GM23338 (cell line): ENCODE results near the gene TMEM53. TPM values are rescaled to one million over a fixed set of nuclear protein-coding genes. Genes with fewer than 3 reads are reported as not detected.

Experiments used
- ATAC-seq: fragments of 200-7000 bp; cut with Tn5 transposase; 3 replicates; pipeline ENCODE4 v1.9.1; 2020
- DNase-seq: peaks from one replicate; pipeline ENCODE4 v3.0.0-alpha.2; 2015; ENCODE audit warnings: low spot score
- H2AFZ ChIP-seq: fragments of 200-600 bp; sonication (generic); 2 replicates; pipeline ENCODE4 v1.8.0; 2016; ENCODE audit warnings: antibody characterized with exemption, mild to moderate bottlenecking, moderate library complexity
- H3F3A ChIP-seq: fragments of 200-600 bp; sonication (generic); replicated peaks from 2 replicates; pipeline ENCODE4 v1.8.0; 2017; ENCODE audit warnings: antibody characterized with exemption, mixed run types, low read depth
- H3K27ac ChIP-seq: fragments of 200-600 bp; sonication (generic); 2 replicates; pipeline ENCODE4 v1.6.1; 2016; ENCODE audit warnings: low read depth
- H3K27me3 ChIP-seq: fragments of 200-600 bp; sonication (generic); 2 replicates; pipeline ENCODE4 v1.8.0; 2016; ENCODE audit warnings: mild to moderate bottlenecking, mixed run types, moderate library complexity; ENCODE audit not compliant: insufficient read depth
- H3K36me3 ChIP-seq: fragments of 200-600 bp; sonication (generic); 2 replicates; pipeline ENCODE4 v1.8.0; 2016; ENCODE audit warnings: mild to moderate bottlenecking; ENCODE audit not compliant: insufficient read depth
- H3K4me1 ChIP-seq: fragments of 200-600 bp; sonication (generic); 2 replicates; pipeline ENCODE4 v1.8.0; 2016; ENCODE audit warnings: mild to moderate bottlenecking, moderate library complexity; ENCODE audit not compliant: insufficient read depth
- H3K4me2 ChIP-seq: fragments of 200-600 bp; sonication (generic); 2 replicates; pipeline ENCODE4 v1.7.1; 2017; ENCODE audit warnings: mixed run types
- H3K4me3 ChIP-seq: fragments of 200-600 bp; sonication (generic); 2 replicates; pipeline ENCODE4 v1.6.1; 2016; ENCODE audit warnings: mixed run types
- H3K79me2 ChIP-seq: fragments of 200-600 bp; sonication (generic); replicated peaks from 2 replicates; pipeline ENCODE4 v1.8.0; 2017; ENCODE audit warnings: mild to moderate bottlenecking; ENCODE audit not compliant: insufficient read depth
- H3K9me2 ChIP-seq: fragments of 200-600 bp; sonication (generic); 2 replicates; pipeline ENCODE4 v1.8.0; 2017; ENCODE audit not compliant: insufficient read depth
- H4K20me1 ChIP-seq: fragments of 200-600 bp; sonication (generic); replicated peaks from 2 replicates; pipeline ENCODE4 v1.8.0; 2017; ENCODE audit warnings: mild to moderate bottlenecking; ENCODE audit not compliant: insufficient read depth
- H3K27ac Mint-ChIP-seq: 2 replicates; pipeline ENCODE4 v1.8.0; 2020; ENCODE audit warnings: inconsistent platforms, mild to moderate bottlenecking, moderate library complexity, mixed read lengths
- H3K27me3 Mint-ChIP-seq: 3 replicates; pipeline ENCODE4 v1.8.0; 2022; ENCODE audit warnings: low read depth, mild to moderate bottlenecking, moderate library complexity, mixed read lengths, inconsistent platforms; ENCODE audit not compliant: insufficient read depth, poor library complexity
- H3K36me3 Mint-ChIP-seq: 3 replicates; pipeline ENCODE4 v1.8.0; 2021; ENCODE audit warnings: low read depth, mild to moderate bottlenecking, inconsistent platforms, moderate library complexity, mixed read lengths
- H3K4me1 Mint-ChIP-seq: 3 replicates; pipeline ENCODE4 v1.8.0; 2020; ENCODE audit warnings: mild to moderate bottlenecking, inconsistent platforms, mixed read lengths
- H3K4me3 Mint-ChIP-seq: 3 replicates; pipeline ENCODE4 v1.8.0; 2021; ENCODE audit warnings: moderate library complexity, mild to moderate bottlenecking, inconsistent platforms, mixed read lengths
- H3K9me3 Mint-ChIP-seq: 3 replicates; pipeline ENCODE4 v1.8.0; 2020; ENCODE audit warnings: moderate library complexity, mild to moderate bottlenecking, inconsistent platforms, mixed read lengths
- CREB1 ChIP-seq: fragments of 250-450 bp; sonication (Bioruptor Pico); IDR thresholded peaks from 2 replicates; pipeline ENCODE4 v1.5.0; 2020; ENCODE audit warnings: low read depth, mild to moderate bottlenecking, moderate library complexity
- ETS1 ChIP-seq: IDR thresholded peaks from 2 replicates; pipeline ENCODE4 v1.6.1; 2016; ENCODE audit warnings: antibody characterized with exemption
- EZH2 ChIP-seq: fragments of 200-600 bp; sonication (generic); IDR thresholded peaks from one replicate; pipeline ENCODE4 v1.8.0; 2017; ENCODE audit warnings: antibody characterized with exemption, mild to moderate bottlenecking, low read depth; ENCODE audit not compliant: unreplicated experiment
- EZH2phosphoT487 ChIP-seq: fragments of 200-600 bp; sonication (generic); IDR thresholded peaks from one replicate; pipeline ENCODE4 v1.8.1; 2018; ENCODE audit warnings: antibody characterized with exemption; ENCODE audit not compliant: unreplicated experiment
- JUNB ChIP-seq: IDR thresholded peaks from one replicate; pipeline ENCODE4 v1.6.1; 2016; ENCODE audit warnings: antibody characterized with exemption; ENCODE audit not compliant: unreplicated experiment
- NANOG ChIP-seq: IDR thresholded peaks from 2 replicates; pipeline ENCODE4 v1.6.1; 2016; ENCODE audit warnings: antibody characterized with exemption, borderline replicate concordance
- POLR2AphosphoS5 ChIP-seq: IDR thresholded peaks from 2 replicates; pipeline ENCODE4 v1.6.1; 2016; ENCODE audit warnings: antibody characterized with exemption, low read depth
- REST ChIP-seq: IDR thresholded peaks from one replicate; pipeline ENCODE4 v1.6.1; 2018; ENCODE audit warnings: antibody characterized with exemption; ENCODE audit not compliant: unreplicated experiment
- STAT1 ChIP-seq: IDR thresholded peaks from one replicate; pipeline ENCODE4 v1.6.1; 2016; ENCODE audit warnings: antibody characterized with exemption; ENCODE audit not compliant: unreplicated experiment
- ZNF114 ChIP-seq: fragments of 250-450 bp; sonication (Bioruptor Pico); IDR thresholded peaks from 2 replicates; pipeline ENCODE4 v1.5.0; 2020; ENCODE audit warnings: mild to moderate bottlenecking, moderate library complexity
- ZNF331 ChIP-seq: fragments of 250-450 bp; sonication (Bioruptor Pico); IDR thresholded peaks from 2 replicates; pipeline ENCODE4 v1.5.0; 2020; ENCODE audit warnings: low read depth, mild to moderate bottlenecking, moderate library complexity
- polyA plus RNA-seq: library from polyadenylated mRNA; unstranded; fragments of >200 nt; fragmentation: Nextera tagmentation; extraction: Ambion mirVana; gene quantifications from 2 replicates; pipeline ENCODE4 v1.2.1, GENCODE V29; 2016
- total RNA-seq: library from RNA; depleted of rRNA; stranded (reverse); fragments of >200 nt; shearing (Covaris generic); gene quantifications from 2 replicates; pipeline ENCODE4 v1.2.3, GENCODE V29; 2014
- TF ChIP-seq, protein P1 (sequence below): fragments of 250-450 bp; sonication (Bioruptor Pico); IDR thresholded peaks from 2 replicates; pipeline ENCODE4 v1.5.0; 2020; ENCODE audit warnings: mild to moderate bottlenecking, moderate library complexity
- TF ChIP-seq, protein P2 (sequence below), 2 experiments: fragments of 200-600 bp in 1 of 2; sonication (generic) in 1 of 2; conservative IDR thresholded peaks; 2 replicates each; pipeline versions ENCODE4 v1.5.1 to v1.6.1; 2016 to 2017; ENCODE audit warnings: antibody characterized with exemption in 2 of 2, low read depth in 2 of 2, mild to moderate bottlenecking in 2 of 2, moderate library complexity in 1 of 2

TMEM53 gene
- total and polyA plus RNA-seq, 2 experiments from 2014 or later: 15.4 to 20.8 TPM

DNA sequence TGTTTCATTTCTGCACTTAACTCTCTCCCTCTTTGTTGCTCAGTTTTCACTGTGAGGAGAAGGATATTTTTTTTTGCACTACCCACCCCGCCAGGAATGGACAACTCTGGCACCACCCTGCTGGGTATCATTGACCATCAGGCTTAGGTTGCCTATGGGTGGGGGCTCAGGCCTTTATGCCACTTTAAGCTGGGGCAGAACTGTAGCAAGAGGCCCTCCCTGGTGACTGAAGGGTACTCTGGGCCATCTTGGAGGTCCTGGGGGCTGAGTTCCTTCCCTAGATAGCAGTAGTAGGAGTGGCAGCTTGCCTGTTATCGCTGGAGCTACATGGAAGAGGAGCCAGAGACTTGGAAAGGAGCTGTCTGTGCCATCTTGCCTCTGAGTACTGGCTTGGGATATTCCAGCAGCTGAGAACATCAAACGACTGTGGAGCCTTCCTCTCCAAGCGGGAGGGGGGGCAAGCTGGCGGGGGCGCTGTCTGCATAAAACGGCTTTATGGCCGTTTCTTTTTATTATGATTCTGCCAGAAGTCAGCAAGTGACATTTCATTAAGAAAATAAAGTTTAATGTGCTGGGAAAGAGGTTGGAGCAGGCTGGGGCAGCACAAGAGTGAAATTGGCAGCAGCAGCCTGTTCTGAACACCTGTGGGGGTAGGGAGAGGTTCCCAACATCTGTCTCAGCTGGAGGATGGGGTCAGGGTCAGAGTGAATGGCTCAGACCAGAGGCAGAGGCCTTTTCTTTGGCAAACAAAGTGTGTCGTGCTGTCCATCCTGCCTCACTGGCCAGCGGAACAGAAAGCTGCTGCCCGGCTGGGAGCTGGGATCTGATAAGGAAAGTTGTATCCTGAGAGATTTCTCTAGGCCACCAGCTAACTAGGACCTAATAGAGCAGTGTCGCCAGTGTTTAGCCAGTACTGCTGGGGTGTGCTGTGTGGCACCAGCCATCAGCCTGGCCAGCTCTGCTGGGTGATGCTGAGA lies 32.9 kb downstream of the TMEM53 start:
- Histone ChIP-seq H3K27me3 (no peaks in the 10 kb centered on the region), H2AFZ (no peak overlapping the region), H3K36me3 (peaks cover 18% of the 10 kb centered on the region), H3K4me3 (no peak overlapping the region), H3K27ac (no peak overlapping the region), H3F3A (peaks cover 9% of the 10 kb centered on the region; the same call in 1 of the 2 replicates), H3K79me2 (no peaks in the 10 kb centered on the region), H4K20me1 (peaks cover 9% of the 10 kb centered on the region), H3K9me2 (no peaks in the 10 kb centered on the region), H3K4me1 (no peaks in the 10 kb centered on the region), H3K4me2 (no peak overlapping the region)
- TF ChIP-seq EZH2 (no peak), POLR2AphosphoS5 (no peak), ZNF331 (CRISPR knock-in tag) (no peak), NANOG (no peak), ZNF114 (no peak), CREB1 (no peak), EZH2phosphoT487 (no peak), REST (no peak), STAT1 (no peak), JUNB (no peak), ETS1 (no peak)
- TF ChIP-seq, protein P1, sequence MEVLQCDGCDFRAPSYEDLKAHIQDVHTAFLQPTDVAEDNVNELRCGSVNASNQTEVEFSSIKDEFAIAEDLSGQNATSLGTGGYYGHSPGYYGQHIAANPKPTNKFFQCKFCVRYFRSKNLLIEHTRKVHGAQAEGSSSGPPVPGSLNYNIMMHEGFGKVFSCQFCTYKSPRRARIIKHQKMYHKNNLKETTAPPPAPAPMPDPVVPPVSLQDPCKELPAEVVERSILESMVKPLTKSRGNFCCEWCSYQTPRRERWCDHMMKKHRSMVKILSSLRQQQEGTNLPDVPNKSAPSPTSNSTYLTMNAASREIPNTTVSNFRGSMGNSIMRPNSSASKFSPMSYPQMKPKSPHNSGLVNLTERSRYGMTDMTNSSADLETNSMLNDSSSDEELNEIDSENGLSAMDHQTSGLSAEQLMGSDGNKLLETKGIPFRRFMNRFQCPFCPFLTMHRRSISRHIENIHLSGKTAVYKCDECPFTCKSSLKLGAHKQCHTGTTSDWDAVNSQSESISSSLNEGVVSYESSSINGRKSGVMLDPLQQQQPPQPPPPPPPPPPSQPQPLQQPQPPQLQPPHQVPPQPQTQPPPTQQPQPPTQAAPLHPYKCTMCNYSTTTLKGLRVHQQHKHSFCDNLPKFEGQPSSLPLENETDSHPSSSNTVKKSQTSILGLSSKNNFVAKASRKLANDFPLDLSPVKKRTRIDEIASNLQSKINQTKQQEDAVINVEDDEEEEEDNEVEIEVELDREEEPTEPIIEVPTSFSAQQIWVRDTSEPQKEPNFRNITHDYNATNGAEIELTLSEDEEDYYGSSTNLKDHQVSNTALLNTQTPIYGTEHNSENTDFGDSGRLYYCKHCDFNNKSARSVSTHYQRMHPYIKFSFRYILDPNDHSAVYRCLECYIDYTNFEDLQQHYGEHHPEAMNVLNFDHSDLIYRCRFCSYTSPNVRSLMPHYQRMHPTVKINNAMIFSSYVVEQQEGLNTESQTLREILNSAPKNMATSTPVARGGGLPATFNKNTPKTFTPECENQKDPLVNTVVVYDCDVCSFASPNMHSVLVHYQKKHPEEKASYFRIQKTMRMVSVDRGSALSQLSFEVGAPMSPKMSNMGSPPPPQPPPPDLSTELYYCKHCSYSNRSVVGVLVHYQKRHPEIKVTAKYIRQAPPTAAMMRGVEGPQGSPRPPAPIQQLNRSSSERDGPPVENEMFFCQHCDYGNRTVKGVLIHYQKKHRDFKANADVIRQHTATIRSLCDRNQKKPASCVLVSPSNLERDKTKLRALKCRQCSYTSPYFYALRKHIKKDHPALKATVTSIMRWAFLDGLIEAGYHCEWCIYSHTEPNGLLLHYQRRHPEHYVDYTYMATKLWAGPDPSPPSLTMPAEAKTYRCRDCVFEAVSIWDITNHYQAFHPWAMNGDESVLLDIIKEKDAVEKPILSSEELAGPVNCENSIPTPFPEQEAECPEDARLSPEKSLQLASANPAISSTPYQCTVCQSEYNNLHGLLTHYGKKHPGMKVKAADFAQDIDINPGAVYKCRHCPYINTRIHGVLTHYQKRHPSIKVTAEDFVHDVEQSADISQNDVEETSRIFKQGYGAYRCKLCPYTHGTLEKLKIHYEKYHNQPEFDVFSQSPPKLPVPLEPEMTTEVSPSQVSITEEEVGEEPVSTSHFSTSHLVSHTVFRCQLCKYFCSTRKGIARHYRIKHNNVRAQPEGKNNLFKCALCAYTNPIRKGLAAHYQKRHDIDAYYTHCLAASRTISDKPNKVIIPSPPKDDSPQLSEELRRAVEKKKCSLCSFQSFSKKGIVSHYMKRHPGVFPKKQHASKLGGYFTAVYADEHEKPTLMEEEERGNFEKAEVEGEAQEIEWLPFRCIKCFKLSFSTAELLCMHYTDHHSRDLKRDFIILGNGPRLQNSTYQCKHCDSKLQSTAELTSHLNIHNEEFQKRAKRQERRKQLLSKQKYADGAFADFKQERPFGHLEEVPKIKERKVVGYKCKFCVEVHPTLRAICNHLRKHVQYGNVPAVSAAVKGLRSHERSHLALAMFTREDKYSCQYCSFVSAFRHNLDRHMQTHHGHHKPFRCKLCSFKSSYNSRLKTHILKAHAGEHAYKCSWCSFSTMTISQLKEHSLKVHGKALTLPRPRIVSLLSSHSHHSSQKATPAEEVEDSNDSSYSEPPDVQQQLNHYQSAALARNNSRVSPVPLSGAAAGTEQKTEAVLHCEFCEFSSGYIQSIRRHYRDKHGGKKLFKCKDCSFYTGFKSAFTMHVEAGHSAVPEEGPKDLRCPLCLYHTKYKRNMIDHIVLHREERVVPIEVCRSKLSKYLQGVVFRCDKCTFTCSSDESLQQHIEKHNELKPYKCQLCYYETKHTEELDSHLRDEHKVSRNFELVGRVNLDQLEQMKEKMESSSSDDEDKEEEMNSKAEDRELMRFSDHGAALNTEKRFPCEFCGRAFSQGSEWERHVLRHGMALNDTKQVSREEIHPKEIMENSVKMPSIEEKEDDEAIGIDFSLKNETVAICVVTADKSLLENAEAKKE (CRISPR knock-in tag): no peak
- TF ChIP-seq, protein P2, sequence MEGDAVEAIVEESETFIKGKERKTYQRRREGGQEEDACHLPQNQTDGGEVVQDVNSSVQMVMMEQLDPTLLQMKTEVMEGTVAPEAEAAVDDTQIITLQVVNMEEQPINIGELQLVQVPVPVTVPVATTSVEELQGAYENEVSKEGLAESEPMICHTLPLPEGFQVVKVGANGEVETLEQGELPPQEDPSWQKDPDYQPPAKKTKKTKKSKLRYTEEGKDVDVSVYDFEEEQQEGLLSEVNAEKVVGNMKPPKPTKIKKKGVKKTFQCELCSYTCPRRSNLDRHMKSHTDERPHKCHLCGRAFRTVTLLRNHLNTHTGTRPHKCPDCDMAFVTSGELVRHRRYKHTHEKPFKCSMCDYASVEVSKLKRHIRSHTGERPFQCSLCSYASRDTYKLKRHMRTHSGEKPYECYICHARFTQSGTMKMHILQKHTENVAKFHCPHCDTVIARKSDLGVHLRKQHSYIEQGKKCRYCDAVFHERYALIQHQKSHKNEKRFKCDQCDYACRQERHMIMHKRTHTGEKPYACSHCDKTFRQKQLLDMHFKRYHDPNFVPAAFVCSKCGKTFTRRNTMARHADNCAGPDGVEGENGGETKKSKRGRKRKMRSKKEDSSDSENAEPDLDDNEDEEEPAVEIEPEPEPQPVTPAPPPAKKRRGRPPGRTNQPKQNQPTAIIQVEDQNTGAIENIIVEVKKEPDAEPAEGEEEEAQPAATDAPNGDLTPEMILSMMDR (conservative IDR thresholded peaks at IDR 0.05; ENCODE audit: low read depth in 2 of 2): no peak
- Mint-ChIP-seq H3K27ac (no peak overlapping the region), H3K4me1 (no peaks in the 10 kb centered on the region; the same call in 2 of the 3 replicates), H3K36me3 (peaks cover 81% of the 10 kb centered on the region), H3K4me3 (no peak overlapping the region), H3K9me3 (no peaks in the 10 kb centered on the region; the same call in 2 of the 3 replicates), H3K27me3 (no peaks in the 10 kb centered on the region)
- ATAC-seq (no peak), DNase-seq (no peak)
